Measurements from ENCODE around the gene CDKN1C.

Gene CDKN1C

DNA sequence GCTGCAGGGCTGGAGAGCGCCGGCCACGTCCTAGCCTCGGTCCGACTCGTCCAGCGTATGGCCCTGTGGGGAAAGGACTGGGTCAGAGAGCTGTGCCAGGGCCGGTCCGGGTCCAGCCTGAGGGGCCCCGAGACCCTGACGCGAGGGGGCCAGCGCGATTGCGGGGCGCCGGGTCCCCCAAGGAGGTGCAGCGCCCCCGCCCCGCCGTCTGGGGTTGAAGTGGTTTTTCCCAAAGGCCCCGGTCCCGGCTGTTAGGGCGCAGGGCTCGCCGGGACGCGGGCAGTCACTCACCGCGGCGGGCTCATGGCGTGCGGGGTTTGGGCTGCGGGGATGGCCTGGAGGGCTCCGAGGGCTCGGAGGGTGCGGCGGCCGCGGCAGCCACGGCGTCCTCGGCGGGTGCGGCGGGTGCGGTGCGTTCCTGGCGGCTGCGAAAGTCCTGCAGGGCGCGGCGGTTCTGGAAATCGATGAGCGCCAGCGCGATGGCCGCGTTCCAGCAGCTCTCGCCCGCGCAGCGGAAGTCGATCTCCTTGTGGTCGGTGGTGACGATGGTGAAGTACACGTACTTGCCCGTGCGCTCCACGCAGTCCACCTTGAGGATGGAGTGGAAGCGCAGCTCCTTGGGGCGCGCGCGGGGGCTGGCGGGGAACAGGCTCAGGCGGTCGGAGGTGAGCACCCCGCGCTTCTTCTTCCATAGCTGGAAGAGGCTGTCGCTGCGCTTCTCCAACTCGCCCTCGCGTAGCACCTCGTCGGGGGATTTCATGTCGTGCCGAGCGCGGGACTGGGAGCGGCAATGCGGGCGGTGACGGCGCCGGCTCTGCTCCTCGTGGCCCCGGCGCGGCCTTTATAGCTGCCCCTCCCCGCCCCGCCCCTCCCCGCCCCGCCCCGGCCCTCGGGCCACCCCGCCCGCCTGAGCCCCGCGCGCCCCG, 43.3 kb upstream of the CDKN1C start, which contains the start of gene PHLDA2:
PHLDA2 (minus strand) TSS at position 816 of the 926 bp plus-strand sequence; CDS start at position 760, 56 bp downstream.
- H3K27ac ChIP-seq = no peak within 1 kb of the TSS
- H3K4me3 ChIP-seq (ENCODE audit: low read depth in 1 of 2, low read length in 1 of 2) = peak within 1 kb of the TSS; percentile 30 to 52
- H3K27me3 ChIP-seq = peaks cover 68% of the 10 kb centered on the region
- no peaks in the 10 kb centered on the region for H3K36me3 ChIP-seq
- TF ChIP-seq, protein P1, sequence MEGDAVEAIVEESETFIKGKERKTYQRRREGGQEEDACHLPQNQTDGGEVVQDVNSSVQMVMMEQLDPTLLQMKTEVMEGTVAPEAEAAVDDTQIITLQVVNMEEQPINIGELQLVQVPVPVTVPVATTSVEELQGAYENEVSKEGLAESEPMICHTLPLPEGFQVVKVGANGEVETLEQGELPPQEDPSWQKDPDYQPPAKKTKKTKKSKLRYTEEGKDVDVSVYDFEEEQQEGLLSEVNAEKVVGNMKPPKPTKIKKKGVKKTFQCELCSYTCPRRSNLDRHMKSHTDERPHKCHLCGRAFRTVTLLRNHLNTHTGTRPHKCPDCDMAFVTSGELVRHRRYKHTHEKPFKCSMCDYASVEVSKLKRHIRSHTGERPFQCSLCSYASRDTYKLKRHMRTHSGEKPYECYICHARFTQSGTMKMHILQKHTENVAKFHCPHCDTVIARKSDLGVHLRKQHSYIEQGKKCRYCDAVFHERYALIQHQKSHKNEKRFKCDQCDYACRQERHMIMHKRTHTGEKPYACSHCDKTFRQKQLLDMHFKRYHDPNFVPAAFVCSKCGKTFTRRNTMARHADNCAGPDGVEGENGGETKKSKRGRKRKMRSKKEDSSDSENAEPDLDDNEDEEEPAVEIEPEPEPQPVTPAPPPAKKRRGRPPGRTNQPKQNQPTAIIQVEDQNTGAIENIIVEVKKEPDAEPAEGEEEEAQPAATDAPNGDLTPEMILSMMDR (IDR thresholded peaks at IDR 0.05) = peak; percentile 25
- no peaks in the 10 kb centered on the region for H3K9me3 ChIP-seq
- H3K4me1 ChIP-seq (ENCODE audit: control insufficient read depth in 1 of 2, insufficient read depth in 1 of 2, low read depth in 1 of 2, low read length in 1 of 2) = peaks cover 27 to 40% of the 10 kb centered on the region in 2 experiments

DNA sequence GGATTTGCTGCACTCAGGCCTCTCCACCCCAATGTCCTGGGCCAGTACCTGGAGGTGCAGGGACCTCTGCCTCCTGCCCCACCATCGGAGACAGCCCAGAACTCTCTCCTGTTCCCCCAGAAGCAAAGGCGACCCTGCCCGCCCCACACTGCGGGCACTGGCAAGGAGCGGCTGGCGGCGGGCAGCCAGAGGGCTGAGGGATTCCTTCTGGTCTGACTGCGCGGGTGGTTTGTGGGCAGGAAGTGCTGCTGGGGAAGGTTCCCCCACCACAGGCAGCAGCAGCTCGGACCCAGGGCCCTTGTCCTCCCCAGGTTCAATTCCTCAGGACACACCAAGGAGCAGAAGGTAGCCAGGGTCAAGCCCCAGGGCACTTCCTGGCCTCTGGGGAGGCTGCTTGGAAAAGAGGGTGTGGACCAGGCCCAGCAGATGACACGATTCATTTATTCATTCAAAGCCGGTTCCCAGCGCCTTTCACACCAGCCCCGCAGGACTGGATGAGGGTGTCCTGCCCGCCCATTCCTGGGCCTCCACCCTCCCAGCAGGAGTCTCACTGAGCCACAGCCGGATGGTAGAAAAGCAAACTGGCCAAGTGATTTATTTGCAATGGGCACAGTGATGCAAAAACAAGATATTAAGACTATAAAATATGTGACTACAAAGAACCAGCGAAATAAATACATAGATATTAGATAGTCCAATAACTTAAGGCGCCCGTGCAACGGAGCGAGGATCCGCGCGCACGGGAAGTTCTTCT, 42.5 kb upstream of the CDKN1C start:
- Histone ChIP-seq H3K4me3 (ENCODE audit: low read depth in 1 of 2, low read length in 1 of 2) (no peak overlapping the region), H3K9me3 (no peaks in the 10 kb centered on the region), H3K27me3 (peaks cover 68% of the 10 kb centered on the region), H3K27ac (no peak overlapping the region), H3K36me3 (no peaks in the 10 kb centered on the region), H3K4me1 (ENCODE audit: control insufficient read depth in 1 of 2, insufficient read depth in 1 of 2, low read depth in 1 of 2, low read length in 1 of 2) (peaks cover 18 to 31% of the 10 kb centered on the region in 2 experiments)
- TF ChIP-seq, protein P1 (IDR thresholded peaks at IDR 0.05) = no peak

DNA sequence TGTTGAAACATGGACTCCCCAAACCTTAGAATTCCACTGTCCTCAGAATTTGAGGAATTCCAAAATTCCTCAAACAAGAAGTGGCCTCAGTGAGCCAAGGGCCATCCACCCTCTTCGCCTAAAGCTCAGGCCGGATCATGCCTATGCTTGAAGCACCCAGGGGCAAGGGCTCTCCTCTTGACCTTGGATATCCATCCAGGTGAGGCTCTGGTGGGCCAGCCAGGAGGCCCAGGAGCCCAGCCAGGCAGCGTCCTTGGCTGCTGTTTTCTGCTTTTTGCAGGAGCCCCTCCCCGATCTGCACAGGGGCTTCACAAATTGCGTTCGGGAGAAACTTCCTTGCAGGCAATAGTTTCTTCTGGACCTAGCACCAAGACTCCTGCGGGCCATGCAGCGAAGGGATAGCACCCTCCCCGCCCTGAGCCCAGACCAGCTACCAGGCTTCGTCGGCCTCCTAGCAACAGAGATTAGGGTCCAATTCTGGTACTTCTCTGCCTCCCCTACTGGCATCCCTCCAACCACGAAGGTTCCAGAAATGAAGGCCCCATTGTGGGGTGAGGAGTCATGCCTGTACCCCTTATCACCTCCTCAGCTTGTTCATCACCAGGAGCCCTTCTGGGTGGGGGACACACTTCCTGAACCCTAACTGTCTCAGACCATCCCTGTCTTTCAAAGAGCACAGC, 41.7 kb upstream of the CDKN1C start:
- H3K27ac ChIP-seq = no peak overlapping the region
- H3K9me3 ChIP-seq = no peaks in the 10 kb centered on the region
- H3K36me3 ChIP-seq = no peaks in the 10 kb centered on the region
- H3K4me3 ChIP-seq (ENCODE audit: low read depth in 1 of 2, low read length in 1 of 2) = no peak overlapping the region
- peaks cover 61% of the 10 kb centered on the region for H3K27me3 ChIP-seq
- H3K4me1 ChIP-seq (ENCODE audit: control insufficient read depth in 1 of 2, insufficient read depth in 1 of 2, low read depth in 1 of 2, low read length in 1 of 2) = peaks cover 11 to 26% of the 10 kb centered on the region in 2 experiments
- TF ChIP-seq, protein P1 (IDR thresholded peaks at IDR 0.05) = no peak

DNA sequence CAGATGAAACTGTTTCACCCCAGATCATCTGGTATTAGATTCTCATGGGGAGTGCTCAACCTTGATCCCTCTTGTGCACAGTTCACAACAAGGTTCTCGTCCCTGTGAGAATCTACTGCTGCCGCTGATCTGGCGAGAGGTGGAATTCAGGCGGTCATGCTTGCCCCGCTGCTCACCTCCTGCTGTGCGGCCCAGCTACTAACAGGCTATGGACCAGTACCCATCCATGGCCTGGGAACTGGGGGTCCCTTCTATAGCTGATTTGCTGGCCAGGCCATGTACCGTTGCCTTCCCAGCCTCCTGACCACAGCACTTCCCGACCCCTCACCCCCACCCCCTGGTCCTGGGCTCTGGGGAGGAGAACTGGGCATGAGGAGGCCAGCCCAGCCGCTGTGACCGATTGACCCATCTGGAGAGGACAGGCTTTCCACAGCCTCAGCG, 41.1 kb upstream of the CDKN1C start:
- TF ChIP-seq, protein P1 (IDR thresholded peaks at IDR 0.05) = no peak
- no peaks in the 10 kb centered on the region for H3K36me3 ChIP-seq
- peaks cover 55% of the 10 kb centered on the region for H3K27me3 ChIP-seq
- H3K27ac ChIP-seq = no peak overlapping the region
- H3K4me3 ChIP-seq (ENCODE audit: low read depth in 1 of 2, low read length in 1 of 2) = no peak overlapping the region
- H3K4me1 ChIP-seq (ENCODE audit: control insufficient read depth in 1 of 2, insufficient read depth in 1 of 2, low read depth in 1 of 2, low read length in 1 of 2) = peaks cover 11 to 26% of the 10 kb centered on the region in 2 experiments
- H3K9me3 ChIP-seq = no peaks in the 10 kb centered on the region
